H9 (cell line): ENCODE data around the gene SIL1. TPM values are rescaled to one million over a fixed set of nuclear protein-coding genes. Genes with fewer than 3 reads are reported as not detected.

Source experiments
- DNase-seq: peaks from one replicate; pipeline ENCODE4 v3.0.0-alpha.2; 2017
- H2AFZ ChIP-seq: one replicate; pipeline ENCODE4 v1.6.1; 2013; ENCODE audit warnings: mild to moderate bottlenecking, low read length, control low read depth, moderate library complexity
- H2AK5ac ChIP-seq: 2 replicates; pipeline ENCODE4 v1.6.1; 2013; ENCODE audit warnings: low read length, control low read depth, mixed read lengths; ENCODE audit not compliant: insufficient read length
- H2BK120ac ChIP-seq: one replicate; pipeline ENCODE4 v1.6.1; 2013; ENCODE audit warnings: low read depth, mild to moderate bottlenecking, low read length, control low read depth, inconsistent platforms; ENCODE audit not compliant: poor library complexity, severe bottlenecking
- H2BK12ac ChIP-seq: 2 replicates; pipeline ENCODE4 v1.6.1; 2013; ENCODE audit warnings: low read length, control low read depth, mixed read lengths, low read depth; ENCODE audit not compliant: insufficient read length
- H2BK15ac ChIP-seq: 2 replicates; pipeline ENCODE4 v1.6.1; 2013; ENCODE audit warnings: low read depth, low read length, control low read depth
- H2BK20ac ChIP-seq: one replicate; pipeline ENCODE4 v1.6.1; 2013; ENCODE audit warnings: low read depth, mild to moderate bottlenecking, low read length, control low read depth, inconsistent platforms; ENCODE audit not compliant: poor library complexity, severe bottlenecking
- H2BK5ac ChIP-seq: 2 replicates; pipeline ENCODE4 v1.6.1; 2013; ENCODE audit warnings: low read length, control low read depth, mixed read lengths; ENCODE audit not compliant: insufficient read length
- H3K14ac ChIP-seq: 2 replicates; pipeline ENCODE4 v1.6.1; 2013; ENCODE audit warnings: low read length, control low read depth; ENCODE audit not compliant: insufficient read depth
- H3K18ac ChIP-seq: 2 replicates; pipeline ENCODE4 v1.6.1; 2013; ENCODE audit warnings: low read depth, mild to moderate bottlenecking, mixed read lengths, low read length, control low read depth; ENCODE audit not compliant: insufficient read length
- H3K23ac ChIP-seq: 2 replicates; pipeline ENCODE4 v1.6.1; 2013; ENCODE audit warnings: low read length, control low read depth, mixed read lengths, low read depth; ENCODE audit not compliant: insufficient read length
- H3K23me2 ChIP-seq: 2 replicates; pipeline ENCODE4 v1.6.1; 2013; ENCODE audit warnings: low read depth, mild to moderate bottlenecking, mixed read lengths, low read length, control low read depth; ENCODE audit not compliant: insufficient read length, poor library complexity, severe bottlenecking
- H3K27ac ChIP-seq: 2 replicates; pipeline ENCODE4 v1.5.1; 2013; ENCODE audit warnings: low read length, control low read depth, mixed read lengths, low read depth; ENCODE audit not compliant: insufficient read length
- H3K27me3 ChIP-seq: 2 replicates; pipeline ENCODE4 v1.6.1; 2013; ENCODE audit warnings: low read length, control low read depth, inconsistent platforms; ENCODE audit not compliant: insufficient read depth
- H3K4ac ChIP-seq: 2 replicates; pipeline ENCODE4 v1.6.1; 2013; ENCODE audit warnings: low read depth, mild to moderate bottlenecking, control low read depth, inconsistent platforms, low read length, moderate library complexity
- H3K4me1 ChIP-seq: 2 replicates; pipeline ENCODE4 v1.6.1; 2013; ENCODE audit warnings: low read length, control low read depth, inconsistent platforms; ENCODE audit not compliant: insufficient read depth
- H3K4me2 ChIP-seq: 2 replicates; pipeline ENCODE4 v1.6.1; 2013; ENCODE audit warnings: low read length, control low read depth, mixed read lengths; ENCODE audit not compliant: insufficient read length, insufficient read depth
- H3K56ac ChIP-seq: 2 replicates; pipeline ENCODE4 v1.6.1; 2013; ENCODE audit warnings: low read depth, mild to moderate bottlenecking, mixed read lengths, low read length, control low read depth; ENCODE audit not compliant: insufficient read length
- H3K79me1 ChIP-seq: 2 replicates; pipeline ENCODE4 v1.6.1; 2013; ENCODE audit warnings: low read depth, mild to moderate bottlenecking, moderate library complexity, low read length, control low read depth, inconsistent platforms; ENCODE audit not compliant: insufficient read depth, poor library complexity, severe bottlenecking
- H3K79me2 ChIP-seq: 2 replicates; pipeline ENCODE4 v1.6.1; 2013; ENCODE audit warnings: low read length, control low read depth, inconsistent platforms; ENCODE audit not compliant: insufficient read depth
- H3K9ac ChIP-seq: 2 replicates; pipeline ENCODE4 v1.6.1; 2013; ENCODE audit warnings: low read length, control low read depth, mixed read lengths; ENCODE audit not compliant: insufficient read length; ENCODE audit errors: extremely low read depth
- H3K9me3 ChIP-seq: one replicate; pipeline ENCODE4 v1.6.1; 2013; ENCODE audit warnings: low read depth, low read length, inconsistent platforms; ENCODE audit not compliant: control insufficient read depth
- H3T11ph ChIP-seq: one replicate; pipeline ENCODE4 v1.6.1; 2013; ENCODE audit warnings: mild to moderate bottlenecking, low read length, control low read depth, inconsistent platforms
- H4K20me1 ChIP-seq: one replicate; pipeline ENCODE4 v1.6.1; 2013; ENCODE audit not compliant: control insufficient read depth, insufficient read length, insufficient read depth
- H4K5ac ChIP-seq: 2 replicates; pipeline ENCODE4 v1.6.1; 2013; ENCODE audit warnings: low read depth, mild to moderate bottlenecking, mixed read lengths, low read length, control low read depth; ENCODE audit not compliant: insufficient read length
- H4K8ac ChIP-seq: replicated peaks from 2 replicates; pipeline ENCODE4 v1.6.1; 2013; ENCODE audit warnings: low read length, control low read depth, mixed read lengths, low read depth; ENCODE audit not compliant: insufficient read length
- H4K91ac ChIP-seq: 2 replicates; pipeline ENCODE4 v1.6.1; 2013; ENCODE audit warnings: low read depth, mild to moderate bottlenecking, moderate library complexity, mixed read lengths, low read length, control low read depth; ENCODE audit not compliant: insufficient read length
- H3K27ac Mint-ChIP-seq, 3 experiments: 2 replicates in 2 of 3; 3 replicates in 1 of 3; pipeline ENCODE4 v1.8.0; 2020 to 2021; ENCODE audit warnings: mixed read lengths in 3 of 3, mild to moderate bottlenecking in 1 of 3, moderate library complexity in 1 of 3
- H3K27me3 Mint-ChIP-seq: 2 replicates; pipeline ENCODE4 v1.8.0; 2021; ENCODE audit warnings: low read depth, mild to moderate bottlenecking, moderate library complexity, mixed read lengths
- H3K36me3 Mint-ChIP-seq, 3 experiments: 2 replicates in 2 of 3; 3 replicates in 1 of 3; pipeline ENCODE4 v1.8.0; 2020 to 2021; ENCODE audit warnings: low read depth in 3 of 3, mixed read lengths in 3 of 3; ENCODE audit not compliant: insufficient read depth in 1 of 3
- H3K4me1 Mint-ChIP-seq, 2 experiments: 2 replicates each; pipeline ENCODE4 v1.8.0; 2020; ENCODE audit warnings: mixed read lengths in 2 of 2
- H3K4me3 Mint-ChIP-seq, 2 experiments: 2 replicates in 1 of 2; 3 replicates in 1 of 2; pipeline ENCODE4 v1.8.0; 2020 to 2021; ENCODE audit warnings: mild to moderate bottlenecking in 2 of 2, mixed read lengths in 2 of 2, moderate library complexity in 1 of 2
- H3K9me3 Mint-ChIP-seq, 2 experiments: 2 replicates in 1 of 2; 3 replicates in 1 of 2; pipeline ENCODE4 v1.8.0; 2020; ENCODE audit warnings: mild to moderate bottlenecking in 2 of 2, mixed read lengths in 2 of 2, moderate library complexity in 1 of 2
- CTCF ChIP-seq: fragments of 200-600 bp; sonication (generic); conservative IDR thresholded peaks from 3 replicates; pipeline ENCODE4 v1.8.0; 2021; ENCODE audit warnings: antibody characterized with exemption, mild to moderate bottlenecking
- WGBS: extraction: QIAGEN DNeasy Blood & Tissue Kit; methylation state at CpG from one replicate; pipeline ENCODE4 v1.1.7; 2013; ENCODE audit warnings: missing lambda C conversion rate, low lambda C conversion rate, mixed read lengths; ENCODE audit not compliant: insufficient read length; ENCODE audit errors: extremely low coverage; 5-methylcytosine and 5-hydroxymethylcytosine counted together
- total RNA-seq: library from RNA; stranded (reverse); gene quantifications from 2 replicates; pipeline ENCODE4 v1.2.1, GENCODE V29; 2021

SIL1 gene
- total RNA-seq, 1 experiment from 2014 or later, result 10.6 TPM

GRCh38 chr5:138985683-138986082 lies 212.5 kb downstream of the SIL1 start:
- no peaks in the 10 kb centered on the region for H3K27me3 ChIP-seq
- no peak overlapping the region for H2AFZ ChIP-seq
- H2BK120ac ChIP-seq, result no peak overlapping the region
- H2BK15ac ChIP-seq, result no peak overlapping the region
- no peaks in the 10 kb centered on the region for H3K9me3 Mint-ChIP-seq
- H4K8ac ChIP-seq, result no peak overlapping the region
- no peak overlapping the region for H4K5ac ChIP-seq
- H3K14ac ChIP-seq, result no peak overlapping the region
- no peak for TF ChIP-seq CTCF
- no peaks in the 10 kb centered on the region; the same call in none of the 2 replicates for H3K27me3 Mint-ChIP-seq
- no peak overlapping the region for H3K4ac ChIP-seq
- H3K56ac ChIP-seq, result no peak overlapping the region
- no peaks in the 10 kb centered on the region for H3K79me1 ChIP-seq
- H3K4me1 ChIP-seq, result no peaks in the 10 kb centered on the region
- no peak overlapping the region for H4K91ac ChIP-seq
- no peak overlapping the region for H3K9ac ChIP-seq
- H2BK5ac ChIP-seq, result no peak overlapping the region
- H2AK5ac ChIP-seq, result no peak overlapping the region
- WGBS, result no CpG with 5 or more reads among the region's 6 CpGs
- H3K36me3 Mint-ChIP-seq, result no peaks in the 10 kb centered on the region
- no peak overlapping the region for H3K23ac ChIP-seq
- H3K79me2 ChIP-seq, result no peaks in the 10 kb centered on the region
- no peak overlapping the region for H3K4me2 ChIP-seq
- no peaks in the 10 kb centered on the region for H3K9me3 ChIP-seq
- no peak overlapping the region for H3K4me3 Mint-ChIP-seq
- DNase-seq, result peak; percentile 12
- H3K27ac Mint-ChIP-seq, result no peak overlapping the region
- no peak overlapping the region for H3T11ph ChIP-seq
- no peak overlapping the region for H2BK20ac ChIP-seq
- no peak overlapping the region for H3K18ac ChIP-seq
- H3K23me2 ChIP-seq, result no peaks in the 10 kb centered on the region
- H3K4me1 Mint-ChIP-seq, result no peaks in the 10 kb centered on the region
- H2BK12ac ChIP-seq, result no peak overlapping the region
- H3K27ac ChIP-seq, result no peak overlapping the region
- H4K20me1 ChIP-seq, result no peaks in the 10 kb centered on the region
